Measurements from ENCODE around the gene TOX3.

TOX3 gene

GRCh38 chr16:52535076-52535475 is 11.9 kb downstream of the TOX3 start:
- no peak for DNase-seq

- no peak for DNase-seq
These were observed 13.6 kb downstream of the TOX3 start for GRCh38 chr16:52533296-52533695.

GRCh38 chr16:52532384-52532783 is 14.6 kb downstream of the TOX3 start:
- no peak for DNase-seq

GRCh38 chr16:52529226-52529625 is 17.7 kb downstream of the TOX3 start:
- no peak for DNase-seq

GRCh38 chr16:52528393-52529065 is 18.4 kb downstream of the TOX3 start:
- DNase-seq: no peak

- no peak for DNase-seq
These were observed 20.1 kb downstream of the TOX3 start for GRCh38 chr16:52526830-52527229.

GRCh38 chr16:52526116-52526828 is 20.7 kb downstream of the TOX3 start:
- DNase-seq: no peak

- no peak for DNase-seq
These were observed 25.4 kb downstream of the TOX3 start for GRCh38 chr16:52521570-52521969.

GRCh38 chr16:52518884-52519283 is 28.1 kb downstream of the TOX3 start:
- DNase-seq: no peak

GRCh38 chr16:52515068-52515671 is 31.8 kb downstream of the TOX3 start:
- no peak for DNase-seq

- no peak for DNase-seq
These were observed 34.5 kb downstream of the TOX3 start for GRCh38 chr16:52512297-52512987.

GRCh38 chr16:52501746-52502145 is 45.2 kb downstream of the TOX3 start:
- DNase-seq: no peak

- DNase-seq: no peak
These were observed 46.0 kb downstream of the TOX3 start for GRCh38 chr16:52500963-52501362.

- no peak for DNase-seq
These were observed 47.9 kb downstream of the TOX3 start for GRCh38 chr16:52499060-52499440.

GRCh38 chr16:52498328-52499059 is 48.4 kb downstream of the TOX3 start:
- DNase-seq: no peak

- no peak for DNase-seq
These were observed 49.7 kb downstream of the TOX3 start for GRCh38 chr16:52497067-52497816.

GRCh38 chr16:52496051-52496876 is 50.7 kb downstream of the TOX3 start:
- DNase-seq: no peak

- no peak for DNase-seq
These were observed 52.3 kb downstream of the TOX3 start for GRCh38 chr16:52494621-52495020.

- DNase-seq: no peak
These were observed 52.8 kb downstream of the TOX3 start for GRCh38 chr16:52494145-52494544.

GRCh38 chr16:52492789-52493357 is 54.1 kb downstream of the TOX3 start:
- no peak for DNase-seq

- no peak for DNase-seq
These were observed 55.7 kb downstream of the TOX3 start for GRCh38 chr16:52491216-52491615.

Data from activated T-cell treated with anti-CD3 and anti-CD28 coated beads, Interleukin-2, amount 50 U/mL, for 48 hours (primary cell).